Vagina (tissue), 2 donors: ENCODE measurements around the gene CD300E.

ENCODE experiments used
- CTCF ChIP-seq, 3 experiments: fragments of 450-650 bp in 2 of 3; fragments of 200-600 bp in 1 of 3; sonication (generic) in 1 of 3; IDR thresholded peaks; one replicate each; pipeline ENCODE4 v1.5.1; 2017 to 2019; ENCODE audit warnings: antibody characterized with exemption in 3 of 3, mild to moderate bottlenecking in 2 of 3, moderate library complexity in 2 of 3
- POLR2AphosphoS5 ChIP-seq, 2 donors: sonication (generic); formaldehyde crosslinking; IDR thresholded peaks; one replicate each; pipeline ENCODE4 v1.9.0; 2017; ENCODE audit warnings: antibody characterized with exemption in 2 of 2, mild to moderate bottlenecking in 2 of 2, low read depth in 1 of 2; ENCODE audit not compliant: insufficient read depth in 1 of 2

- TF ChIP-seq POLR2AphosphoS5 (IDR thresholded peaks at IDR 0.05; ENCODE audit: insufficient read depth in 1 of 2, low read depth in 1 of 2): no peak
- TF ChIP-seq CTCF (IDR thresholded peaks at IDR 0.05): no peak
Observed at GRCh38 chr17:74654742-74655141, 31.2 kb upstream of the CD300E start.
